Choroid plexus epithelial cell (primary cell): ENCODE data around the gene COPA.

Source experiments
- DNase-seq: peaks from one replicate; pipeline ENCODE4 v3.0.0-alpha.2; 2010; ENCODE audit warnings: low read depth
- H3K4me3 ChIP-seq: 2 replicates; pipeline ENCODE4 v1.5.1; 2011; ENCODE audit warnings: low read depth, mild to moderate bottlenecking, control low read depth, low read length, moderate library complexity
- TF ChIP-seq, protein P1 (sequence below): conservative IDR thresholded peaks from 2 replicates; pipeline ENCODE4 v1.5.1; 2011; ENCODE audit warnings: low read depth, mild to moderate bottlenecking, control low read depth, inconsistent platforms, low read length, moderate library complexity

Gene COPA

DNA sequence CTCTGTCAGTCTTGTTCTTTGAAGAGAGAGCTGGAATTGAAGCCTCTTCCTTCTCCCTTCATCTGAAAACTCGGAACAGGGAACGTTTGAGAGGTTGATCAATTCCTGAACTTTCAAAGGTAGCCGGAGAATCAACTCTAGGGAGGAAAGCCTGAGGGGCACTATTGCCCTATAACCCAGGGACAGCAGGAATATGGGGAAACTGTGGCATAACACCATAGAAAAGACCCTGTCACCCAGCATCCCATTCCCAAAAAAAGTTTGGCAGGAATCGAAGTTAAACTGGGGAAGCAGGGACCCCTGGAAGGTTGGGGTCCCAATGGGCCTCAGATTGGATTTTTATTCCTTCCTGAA is 18.7 kb upstream of the COPA start:
- no peak for DNase-seq
- H3K4me3 ChIP-seq: no peak overlapping the region
- TF ChIP-seq, protein P1, sequence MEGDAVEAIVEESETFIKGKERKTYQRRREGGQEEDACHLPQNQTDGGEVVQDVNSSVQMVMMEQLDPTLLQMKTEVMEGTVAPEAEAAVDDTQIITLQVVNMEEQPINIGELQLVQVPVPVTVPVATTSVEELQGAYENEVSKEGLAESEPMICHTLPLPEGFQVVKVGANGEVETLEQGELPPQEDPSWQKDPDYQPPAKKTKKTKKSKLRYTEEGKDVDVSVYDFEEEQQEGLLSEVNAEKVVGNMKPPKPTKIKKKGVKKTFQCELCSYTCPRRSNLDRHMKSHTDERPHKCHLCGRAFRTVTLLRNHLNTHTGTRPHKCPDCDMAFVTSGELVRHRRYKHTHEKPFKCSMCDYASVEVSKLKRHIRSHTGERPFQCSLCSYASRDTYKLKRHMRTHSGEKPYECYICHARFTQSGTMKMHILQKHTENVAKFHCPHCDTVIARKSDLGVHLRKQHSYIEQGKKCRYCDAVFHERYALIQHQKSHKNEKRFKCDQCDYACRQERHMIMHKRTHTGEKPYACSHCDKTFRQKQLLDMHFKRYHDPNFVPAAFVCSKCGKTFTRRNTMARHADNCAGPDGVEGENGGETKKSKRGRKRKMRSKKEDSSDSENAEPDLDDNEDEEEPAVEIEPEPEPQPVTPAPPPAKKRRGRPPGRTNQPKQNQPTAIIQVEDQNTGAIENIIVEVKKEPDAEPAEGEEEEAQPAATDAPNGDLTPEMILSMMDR: no peak

- DNase-seq: no peak
- H3K4me3 ChIP-seq: no peak overlapping the region
- TF ChIP-seq, protein P1: no peak
Observed at GRCh38 chr1:160361199-160361598, 18.1 kb upstream of the COPA start.

- no peak overlapping the region for H3K4me3 ChIP-seq
- DNase-seq: no peak
- TF ChIP-seq, protein P1: no peak
Observed at GRCh38 chr1:160360227-160360695, 17.2 kb upstream of the COPA start.

DNA sequence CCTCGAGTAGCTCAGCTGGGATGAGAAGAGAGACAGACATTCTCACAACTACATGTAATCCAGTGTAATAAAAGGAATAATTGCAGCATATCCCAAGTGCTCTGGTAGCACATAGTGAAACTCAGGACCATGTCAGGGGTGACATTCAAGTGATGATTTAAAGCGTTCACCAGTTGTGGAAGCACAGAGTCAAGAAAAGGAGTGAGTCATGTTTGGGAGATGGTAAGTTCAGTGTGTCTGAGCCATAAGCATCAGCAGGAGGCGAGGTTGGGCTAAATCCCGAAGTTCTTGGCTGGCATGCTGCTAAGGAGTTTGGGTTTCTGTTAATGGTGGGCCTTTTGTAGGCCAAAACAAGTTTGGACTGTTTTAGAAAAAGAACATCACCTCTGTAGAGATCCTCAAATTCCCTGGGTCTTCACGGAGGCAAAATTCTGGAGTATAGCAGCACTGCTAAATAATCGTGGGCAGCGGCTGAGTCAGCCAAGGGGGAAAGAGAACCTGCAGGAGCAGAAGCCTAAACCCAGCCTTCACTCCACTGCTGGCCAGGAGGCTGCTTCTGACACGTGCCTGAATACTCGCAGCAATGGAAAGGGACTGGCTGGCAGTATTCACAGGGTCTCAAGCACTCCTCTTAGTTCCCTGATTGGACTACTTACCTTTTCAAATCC is 16.6 kb upstream of the COPA start:
- no peak overlapping the region for H3K4me3 ChIP-seq
- TF ChIP-seq, protein P1: no peak
- DNase-seq: peak; percentile 55

DNA sequence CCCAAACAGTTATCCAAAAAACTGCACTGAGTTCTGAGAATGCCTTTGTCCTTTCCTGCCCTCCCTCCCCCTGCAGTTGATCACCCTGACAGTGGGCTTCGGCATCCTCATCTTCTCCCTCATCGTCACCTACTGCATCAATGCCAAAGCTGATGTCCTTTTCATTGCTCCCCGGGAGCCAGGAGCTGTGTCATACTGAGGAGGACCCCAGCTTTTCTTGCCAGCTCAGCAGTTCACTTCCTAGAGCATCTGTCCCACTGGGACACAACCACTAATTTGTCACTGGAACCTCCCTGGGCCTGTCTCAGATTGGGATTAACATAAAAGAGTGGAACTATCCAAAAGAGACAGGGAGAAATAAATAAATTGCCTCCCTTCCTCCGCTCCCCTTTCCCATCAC is 15.0 kb upstream of the COPA start:
- no peak overlapping the region for H3K4me3 ChIP-seq
- TF ChIP-seq, protein P1: no peak
- DNase-seq: no peak

GRCh38 chr1:160357286-160358002 is 14.4 kb upstream of the COPA start:
- DNase-seq: no peak
- TF ChIP-seq, protein P1: no peak
- no peak overlapping the region for H3K4me3 ChIP-seq
